HUES64 (cell line): Measurements from ENCODE around the gene THRB.

Experiments used
- H3K27ac ChIP-seq: 2 replicates; pipeline ENCODE4 v1.7.0; 2013; ENCODE audit warnings: low read depth, low read length, inconsistent platforms
- H3K27me3 ChIP-seq: 2 replicates; pipeline ENCODE4 v1.6.1; 2013; ENCODE audit warnings: mild to moderate bottlenecking, low read length; ENCODE audit not compliant: insufficient read depth
- H3K36me3 ChIP-seq: 2 replicates; pipeline ENCODE4 v1.6.1; 2013; ENCODE audit warnings: mild to moderate bottlenecking, low read length; ENCODE audit not compliant: insufficient read depth
- H3K4me1 ChIP-seq: 2 replicates; pipeline ENCODE4 v1.6.1; 2013; ENCODE audit warnings: mild to moderate bottlenecking, low read length, moderate library complexity; ENCODE audit not compliant: insufficient read depth
- H3K4me3 ChIP-seq: 2 replicates; pipeline ENCODE4 v1.5.1; 2013; ENCODE audit warnings: mild to moderate bottlenecking, low read length, moderate library complexity
- H3K9ac ChIP-seq: 2 replicates; pipeline ENCODE4 v1.6.1; 2013; ENCODE audit warnings: mild to moderate bottlenecking, low read depth, low read length
- H3K9me3 ChIP-seq: 2 replicates; pipeline ENCODE4 v1.6.1; 2013; ENCODE audit warnings: low read depth, low read length; ENCODE audit not compliant: insufficient read depth
- WGBS: fragments of 150-250, 120-280 bp; methylation state at CpG from one replicate; pipeline ENCODE4 v1.1.7; 2013; ENCODE audit warnings: missing lambda C conversion rate; 5-methylcytosine and 5-hydroxymethylcytosine counted together

THRB gene

DNA sequence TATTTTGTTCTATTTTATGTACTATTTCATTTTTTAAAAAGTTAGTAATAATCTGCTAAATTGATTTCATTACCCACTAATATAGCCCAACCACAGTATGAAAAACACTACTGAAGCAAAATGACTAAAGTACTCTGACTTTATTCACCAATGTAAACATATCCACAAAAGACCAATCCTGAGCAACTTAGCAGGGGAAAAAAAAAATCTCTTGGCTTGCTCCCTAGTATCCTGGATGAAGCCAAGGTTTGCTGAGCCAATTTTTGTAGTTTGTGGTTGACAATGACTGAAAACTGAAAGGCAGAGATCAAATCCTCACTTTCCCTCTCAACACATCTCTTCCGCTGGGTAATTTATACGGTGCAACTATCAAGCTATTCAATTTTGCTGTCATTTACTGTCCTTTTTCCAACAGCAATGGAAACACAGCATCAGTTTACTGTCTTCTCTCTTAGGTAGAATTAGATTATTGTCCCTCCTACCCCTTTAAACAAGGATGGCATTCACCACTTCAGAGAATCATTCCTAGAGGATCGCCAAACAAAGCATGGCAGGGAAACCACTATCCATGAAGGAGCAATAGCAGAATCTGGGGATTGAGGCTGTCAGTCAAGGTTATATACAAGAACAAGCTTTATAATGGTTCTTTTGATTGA is 149.7 kb downstream of the THRB start:
- Histone ChIP-seq H3K9me3 (no peaks in the 10 kb centered on the region), H3K36me3 (no peaks in the 10 kb centered on the region), H3K9ac (no peak overlapping the region), H3K27me3 (no peaks in the 10 kb centered on the region), H3K27ac (no peak overlapping the region), H3K4me1 (peaks cover 7% of the 10 kb centered on the region; the same call in 1 of the 2 replicates), H3K4me3 (no peak overlapping the region)
- WGBS, result 96% methylated on average over 3 of the region's 3 CpGs

DNA sequence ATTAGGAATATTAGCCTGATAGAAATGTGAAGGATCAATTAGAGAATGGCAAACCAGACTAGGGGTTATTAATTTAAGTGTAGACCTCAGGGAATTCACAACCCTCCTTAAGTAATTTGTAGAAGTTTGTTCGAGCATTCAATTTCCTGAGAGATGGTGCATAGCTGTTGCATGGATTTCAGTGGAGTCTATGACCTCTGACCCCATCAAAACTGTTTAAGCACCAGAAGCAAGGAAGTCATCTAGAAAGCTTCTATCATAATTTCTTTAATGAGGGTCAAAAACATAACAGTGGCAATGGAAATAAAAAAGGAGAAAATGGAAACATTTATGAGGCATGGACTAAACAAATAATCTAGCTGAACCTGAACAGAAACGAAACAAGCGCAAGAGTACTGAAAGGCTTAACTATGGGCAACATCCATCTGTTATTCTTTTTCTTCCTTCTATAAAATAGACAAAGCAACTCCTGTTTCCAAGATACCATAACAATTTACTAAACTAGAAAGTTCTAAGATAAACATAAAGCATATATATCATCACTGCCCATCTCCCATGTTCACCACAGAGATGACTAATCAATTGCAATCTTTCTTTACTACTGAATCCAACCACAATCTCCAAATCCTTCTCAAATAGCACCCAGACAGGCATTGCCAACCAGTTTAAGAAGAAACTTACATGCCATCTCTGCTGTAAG is 151.4 kb downstream of the THRB start:
- H3K9ac ChIP-seq, result no peak overlapping the region
- 94% methylated on average over 3 of the region's 3 CpGs for WGBS

DNA sequence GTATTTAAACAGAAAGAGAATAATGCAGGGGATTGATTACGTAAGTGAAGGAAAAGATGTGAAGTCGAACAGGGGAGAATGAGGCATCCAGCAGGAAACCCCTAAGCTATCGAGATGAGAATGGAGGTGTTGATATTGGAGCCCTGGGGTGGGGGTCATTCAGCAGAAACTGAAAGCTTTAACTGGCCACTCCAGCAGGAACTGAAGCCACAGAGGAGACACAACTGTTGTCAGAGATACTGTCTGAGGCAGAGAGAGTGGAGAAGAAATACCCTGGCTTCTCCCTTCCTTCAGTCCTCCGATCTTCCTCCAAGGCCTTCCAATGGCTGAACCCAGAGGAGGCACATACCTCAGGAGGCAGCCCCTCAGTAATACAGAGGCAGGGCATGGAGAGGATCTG is 152.4 kb downstream of the THRB start:
- no peak overlapping the region for H3K9ac ChIP-seq
- H3K4me1 ChIP-seq, result peaks cover 4% of the 10 kb centered on the region; the same call in 1 of the 2 replicates
- no peak overlapping the region for H3K4me3 ChIP-seq
- H3K9me3 ChIP-seq, result no peaks in the 10 kb centered on the region
- no peaks in the 10 kb centered on the region for H3K27me3 ChIP-seq
- WGBS, result 95% methylated on average over 4 of the region's 4 CpGs
- no peaks in the 10 kb centered on the region for H3K36me3 ChIP-seq
- H3K27ac ChIP-seq, result no peak overlapping the region

More for the DNA sequence above, 151.4 kb downstream of the THRB start:
- no peaks in the 10 kb centered on the region for H3K36me3 ChIP-seq
- H3K27me3 ChIP-seq, result no peaks in the 10 kb centered on the region
- no peaks in the 10 kb centered on the region for H3K9me3 ChIP-seq
- no peak overlapping the region for H3K4me3 ChIP-seq
- no peak overlapping the region for H3K27ac ChIP-seq
- H3K4me1 ChIP-seq, result peaks cover 6% of the 10 kb centered on the region; the same call in 1 of the 2 replicates

DNA sequence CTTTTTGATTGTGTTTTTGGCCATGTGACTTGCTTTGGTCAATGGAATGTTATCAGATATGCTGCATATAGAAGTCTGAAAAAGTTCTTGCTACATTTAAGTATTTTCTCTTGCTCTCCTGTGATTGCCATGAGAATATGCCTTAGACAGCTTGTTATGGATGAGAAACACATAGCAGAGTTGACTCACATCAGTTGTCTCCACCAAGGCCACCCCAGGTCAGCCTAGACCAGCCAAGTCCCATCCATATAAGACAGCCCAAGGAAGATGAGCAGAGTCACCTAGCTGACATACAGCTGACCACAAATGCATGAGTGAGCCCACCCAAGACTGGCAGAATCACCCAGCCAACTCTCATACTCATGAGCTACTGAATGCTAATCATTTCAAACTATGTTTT is 153.0 kb downstream of the THRB start:
- H3K27ac ChIP-seq, result no peak overlapping the region
- no peaks in the 10 kb centered on the region for H3K36me3 ChIP-seq
- no peaks in the 10 kb centered on the region for H3K27me3 ChIP-seq
- H3K9ac ChIP-seq, result no peak overlapping the region
- no peaks in the 10 kb centered on the region for H3K9me3 ChIP-seq
- no peak overlapping the region for H3K4me3 ChIP-seq
- H3K4me1 ChIP-seq, result peaks cover 4% of the 10 kb centered on the region; the same call in 1 of the 2 replicates

DNA sequence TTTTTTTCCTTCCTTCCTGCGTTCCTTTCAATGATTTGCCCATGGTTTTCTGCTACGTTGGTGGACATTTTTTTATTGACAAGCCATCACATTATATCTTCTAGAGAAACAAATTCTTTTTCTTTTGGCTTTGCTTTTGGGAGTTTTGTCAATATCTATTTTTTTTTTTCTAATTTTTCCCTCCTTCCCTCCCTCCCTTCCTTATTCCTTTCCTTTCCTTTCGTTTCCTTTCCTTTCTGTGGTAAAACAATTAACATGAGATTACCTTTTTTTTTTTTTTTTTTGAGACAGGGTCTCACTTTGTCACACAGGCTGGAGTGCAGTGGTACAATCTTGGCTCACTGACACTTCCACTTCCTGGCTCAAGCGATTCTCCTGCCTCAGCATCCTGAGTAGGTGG is 153.7 kb downstream of the THRB start:
- Histone ChIP-seq H3K9me3 (no peaks in the 10 kb centered on the region), H3K4me1 (peaks cover 4% of the 10 kb centered on the region; the same call in 1 of the 2 replicates), H3K36me3 (no peaks in the 10 kb centered on the region), H3K4me3 (no peak overlapping the region), H3K27ac (no peak overlapping the region), H3K9ac (no peak overlapping the region), H3K27me3 (no peaks in the 10 kb centered on the region)
- 98% methylated on average over 3 of the region's 4 CpGs for WGBS

DNA sequence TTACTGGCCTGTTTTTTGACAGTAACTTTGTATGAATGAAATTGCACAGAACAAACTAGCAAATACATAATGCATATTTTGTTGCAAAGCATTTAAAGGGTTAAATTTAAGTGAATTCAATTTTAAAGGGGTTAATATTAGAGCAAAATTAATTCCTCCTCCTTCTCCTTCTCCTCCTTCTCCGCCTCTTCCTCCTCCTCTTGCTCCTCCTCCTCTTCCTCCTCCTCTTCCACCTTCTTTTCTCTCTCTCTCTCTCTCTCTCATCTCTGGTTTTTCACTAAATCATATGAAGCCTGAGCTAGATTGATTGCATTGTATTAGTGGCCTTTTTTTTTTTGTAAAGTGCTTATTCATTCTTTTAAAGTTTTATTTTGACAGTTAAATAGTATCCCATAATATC is 154.5 kb downstream of the THRB start:
- H3K9ac ChIP-seq, result no peak overlapping the region
- no peak overlapping the region for H3K27ac ChIP-seq
- peaks cover 4% of the 10 kb centered on the region; the same call in 1 of the 2 replicates for H3K4me1 ChIP-seq
- no peak overlapping the region for H3K4me3 ChIP-seq
- WGBS, result 80% methylated on average over 1 of the region's 1 CpG
- H3K27me3 ChIP-seq, result no peaks in the 10 kb centered on the region
- no peaks in the 10 kb centered on the region for H3K36me3 ChIP-seq
- no peaks in the 10 kb centered on the region for H3K9me3 ChIP-seq

DNA sequence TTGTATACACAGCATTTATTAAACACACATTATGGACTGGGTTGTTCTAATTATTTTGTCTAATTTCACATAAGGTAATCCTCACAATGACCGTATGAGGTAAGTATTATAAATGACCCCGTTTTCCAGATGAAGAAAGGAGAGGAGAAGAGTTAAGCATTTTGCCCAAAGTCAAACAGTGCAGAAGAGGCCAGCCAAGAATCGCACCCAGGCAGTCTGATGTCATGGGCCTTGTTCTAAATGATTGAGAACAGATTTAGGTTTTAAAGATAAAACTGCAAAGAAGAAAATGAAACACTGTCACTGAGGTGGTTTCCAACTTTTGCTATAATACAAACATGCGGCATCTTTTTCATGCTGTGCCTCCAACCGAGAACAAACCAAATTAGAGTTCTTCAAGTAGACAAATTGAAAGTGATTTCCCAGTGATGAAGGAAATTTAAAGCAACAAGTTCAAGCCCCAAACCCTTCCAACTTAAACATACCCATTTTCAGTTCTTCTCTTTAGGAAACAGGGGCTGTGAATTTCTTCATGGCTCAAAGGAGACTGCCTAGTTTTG is 155.3 kb downstream of the THRB start:
- Histone ChIP-seq H3K27me3 (no peaks in the 10 kb centered on the region), H3K9me3 (no peaks in the 10 kb centered on the region), H3K4me1 (peaks cover 4% of the 10 kb centered on the region; the same call in 1 of the 2 replicates), H3K9ac (no peak overlapping the region), H3K27ac (no peak overlapping the region), H3K36me3 (no peaks in the 10 kb centered on the region), H3K4me3 (no peak overlapping the region)
- WGBS, result 95% methylated on average over 5 of the region's 5 CpGs

DNA sequence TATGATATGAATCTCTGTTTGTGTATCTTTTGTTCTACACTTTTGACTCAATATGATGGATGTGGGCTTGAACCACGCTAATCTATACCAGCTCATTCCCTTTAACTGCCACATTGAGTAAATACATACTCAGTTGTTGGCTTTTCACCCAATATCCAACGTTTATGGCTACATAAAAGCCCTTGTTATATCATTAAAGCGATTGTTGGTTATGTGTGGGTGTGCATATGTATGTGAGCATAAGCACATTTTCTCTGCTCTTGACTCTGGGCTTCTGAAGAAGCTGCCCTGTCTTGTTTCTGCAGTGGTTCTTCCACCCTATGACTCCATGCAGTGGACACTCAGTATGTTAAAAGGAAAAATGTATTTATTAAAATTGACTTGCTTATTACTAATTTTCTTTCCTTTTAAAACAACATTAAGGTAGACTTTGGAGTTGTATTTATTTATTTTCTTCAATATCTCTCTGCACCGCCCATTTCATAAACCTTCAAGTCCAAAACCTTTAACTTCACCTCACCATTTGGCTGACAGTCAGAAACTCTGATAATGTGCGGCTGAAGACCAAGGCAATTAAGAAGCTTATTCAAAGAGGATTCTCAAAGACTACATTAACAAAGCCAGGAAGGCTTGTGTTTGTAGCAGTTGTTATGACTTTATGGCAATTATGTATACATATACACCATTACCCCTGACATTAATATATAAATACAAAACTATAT is 156.1 kb downstream of the THRB start:
- Histone ChIP-seq H3K9me3 (no peaks in the 10 kb centered on the region), H3K27ac (no peak overlapping the region), H3K27me3 (no peaks in the 10 kb centered on the region), H3K4me3 (no peak overlapping the region), H3K36me3 (no peaks in the 10 kb centered on the region), H3K9ac (no peak overlapping the region), H3K4me1 (peaks cover 4% of the 10 kb centered on the region; the same call in 1 of the 2 replicates)
- WGBS, result 87% methylated on average over 5 of the region's 5 CpGs

DNA sequence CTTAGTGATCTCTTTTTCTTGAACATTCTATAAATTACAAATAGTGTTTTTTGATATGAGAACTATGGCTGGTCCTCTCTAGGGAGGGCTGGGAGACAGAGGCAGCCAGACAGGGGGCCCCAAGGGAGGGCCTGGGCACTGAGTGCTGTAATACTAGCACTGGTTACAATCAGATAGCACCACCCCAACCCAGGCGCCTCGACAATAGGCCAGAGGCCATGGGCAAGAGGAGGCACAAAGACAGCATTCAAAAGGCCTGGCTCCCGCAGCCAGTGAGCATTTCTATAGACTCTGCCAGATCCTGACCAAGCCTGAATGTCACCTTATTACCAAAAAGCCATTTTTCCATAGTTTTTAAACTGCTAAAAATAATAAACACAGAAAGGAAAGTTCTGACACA is 158.5 kb downstream of the THRB start:
- H3K27me3 ChIP-seq, result no peaks in the 10 kb centered on the region
- no peak overlapping the region for H3K9ac ChIP-seq
- 88% methylated on average over 3 of the region's 3 CpGs for WGBS
- H3K4me1 ChIP-seq, result no peaks in the 10 kb centered on the region
- no peak overlapping the region for H3K4me3 ChIP-seq
- H3K36me3 ChIP-seq, result no peaks in the 10 kb centered on the region
- H3K27ac ChIP-seq, result no peak overlapping the region
- no peaks in the 10 kb centered on the region for H3K9me3 ChIP-seq

DNA sequence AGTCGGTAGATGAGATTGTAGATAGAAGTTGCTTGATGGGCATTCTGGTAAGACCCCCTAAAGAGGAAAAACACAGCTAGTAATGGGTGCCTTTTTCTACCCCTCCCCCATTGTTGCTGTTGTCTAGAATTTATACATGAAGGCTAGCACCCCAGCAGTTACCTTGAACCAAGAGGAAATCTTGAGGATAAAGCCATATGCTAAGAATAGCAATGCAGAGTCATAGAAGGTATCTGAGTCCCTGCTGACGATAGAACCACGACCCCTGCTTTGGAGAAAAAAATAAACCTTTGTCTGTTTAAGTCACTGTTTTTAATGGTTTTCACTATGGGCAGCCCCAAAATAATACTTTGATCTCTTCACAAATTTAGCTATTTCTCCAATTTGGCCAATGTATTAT is 162.6 kb downstream of the THRB start:
- no peak overlapping the region for H3K27ac ChIP-seq
- no peaks in the 10 kb centered on the region for H3K36me3 ChIP-seq
- H3K9ac ChIP-seq, result no peak overlapping the region
- H3K4me1 ChIP-seq, result no peaks in the 10 kb centered on the region
- 100% methylated on average over 2 of the region's 3 CpGs for WGBS
- no peaks in the 10 kb centered on the region for H3K27me3 ChIP-seq
- H3K9me3 ChIP-seq, result no peaks in the 10 kb centered on the region
- no peak overlapping the region for H3K4me3 ChIP-seq

DNA sequence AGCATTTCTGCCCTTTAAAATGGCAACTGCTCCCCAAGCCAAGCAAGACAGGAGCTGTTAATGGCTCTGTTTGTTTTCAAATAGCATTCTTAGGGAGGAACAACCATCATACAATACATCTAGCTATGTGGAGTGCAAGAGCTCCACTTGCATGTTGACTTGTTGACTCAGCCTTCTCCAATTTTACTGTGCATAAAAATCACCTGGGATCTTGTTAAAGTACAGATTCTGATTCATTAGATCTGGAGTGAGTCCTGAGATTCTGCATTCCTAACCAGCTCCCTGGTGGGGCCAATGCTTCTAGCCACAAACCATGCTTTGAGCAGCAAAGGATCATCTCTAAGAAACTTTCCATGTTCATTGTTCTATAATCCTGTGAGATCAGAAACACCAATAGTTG is 171.4 kb downstream of the THRB start:
- H3K27me3 ChIP-seq, result no peaks in the 10 kb centered on the region
- no peaks in the 10 kb centered on the region for H3K36me3 ChIP-seq
- no peaks in the 10 kb centered on the region for H3K4me1 ChIP-seq
- no peak overlapping the region for H3K27ac ChIP-seq
- H3K9ac ChIP-seq, result no peak overlapping the region
- no peaks in the 10 kb centered on the region for H3K9me3 ChIP-seq
- no peak overlapping the region for H3K4me3 ChIP-seq
